HepG2 (cell line): ENCODE data around the gene SLCO4A1. TPM values are rescaled to one million over a fixed set of nuclear protein-coding genes. Genes with fewer than 3 reads are reported as not detected.

Experiments used
- ARID2 ChIP-seq: sonication (generic); formaldehyde crosslinking; IDR thresholded peaks from 2 replicates; pipeline ENCODE4 v1.8.1; 2022; ENCODE audit warnings: mild to moderate bottlenecking, missing genetic modification reagents, borderline replicate concordance
- BCL6 ChIP-seq: IDR thresholded peaks from 2 replicates; pipeline ENCODE4 v1.6.1; 2016; ENCODE audit warnings: missing genetic modification reagents, missing compliant biosample characterization
- KDM4B ChIP-seq: sonication (generic); formaldehyde crosslinking; IDR thresholded peaks from 2 replicates; pipeline ENCODE4 v1.4.0; 2020; ENCODE audit warnings: missing genetic modification reagents
- MXI1 ChIP-seq: IDR thresholded peaks from 3 replicates; pipeline ENCODE4 v1.6.1; 2012; ENCODE audit warnings: low read depth, low read length, inconsistent platforms, borderline replicate concordance
- NKX3-1 ChIP-seq: sonication (generic); formaldehyde crosslinking; IDR thresholded peaks from 2 replicates; pipeline ENCODE4 v1.5.0; 2020; ENCODE audit warnings: missing genetic modification reagents
- RBFOX2 ChIP-seq: fragments of 200-400 bp; formaldehyde crosslinking; IDR thresholded peaks from 2 replicates; pipeline ENCODE4 v1.6.1; 2017; ENCODE audit warnings: low read depth, mild to moderate bottlenecking, low read length
- RFX1 ChIP-seq: fragments of 450-650 bp; IDR thresholded peaks from 2 replicates; pipeline ENCODE4 v1.6.1; 2017
- WIZ ChIP-seq: sonication (generic); formaldehyde crosslinking; IDR thresholded peaks from 2 replicates; pipeline ENCODE4 v1.5.1; 2020; ENCODE audit warnings: mild to moderate bottlenecking, missing genetic modification reagents
- ZNF160 ChIP-seq: sonication (generic); formaldehyde crosslinking; IDR thresholded peaks from 2 replicates; pipeline ENCODE4 v1.8.0; 2022; ENCODE audit warnings: mild to moderate bottlenecking, inconsistent platforms, missing genetic modification reagents
- ZNF337 ChIP-seq: sonication (generic); formaldehyde crosslinking; IDR thresholded peaks from 2 replicates; pipeline ENCODE4 v1.5.1; 2020; ENCODE audit warnings: missing genetic modification reagents, low read depth, mild to moderate bottlenecking, borderline replicate concordance
- ZNF564 ChIP-seq: sonication (generic); formaldehyde crosslinking; IDR thresholded peaks from 2 replicates; pipeline ENCODE4 v1.8.1; 2023; ENCODE audit warnings: mild to moderate bottlenecking, missing genetic modification reagents
- ZNF570 ChIP-seq: sonication (generic); formaldehyde crosslinking; IDR thresholded peaks from 2 replicates; pipeline ENCODE4 v1.4.0; 2020; ENCODE audit warnings: mild to moderate bottlenecking, missing genetic modification reagents, borderline replicate concordance
- ZNF777 ChIP-seq: sonication (generic); formaldehyde crosslinking; IDR thresholded peaks from 2 replicates; pipeline ENCODE4 v1.4.0; 2020; ENCODE audit warnings: missing genetic modification reagents
- ZSCAN9 ChIP-seq: IDR thresholded peaks from 2 replicates; pipeline ENCODE4 v1.6.1; 2016; ENCODE audit warnings: borderline replicate concordance
- polyA plus RNA-seq, 8 experiments: library from polyadenylated mRNA; depleted of rRNA in 3 of 8; stranded (reverse) in 7 of 8; unstranded in 1 of 8; fragments of >200 nt; fragmentation: Illumina TruSeq in 4 of 8; extraction: Trizol in 4 of 8; gene quantifications; 2 replicates each; pipeline versions ENCODE4 v1.2.1 to v1.2.3, GENCODE V29; 2011 to 2016; ENCODE audit warnings: low read depth in 4 of 8, missing spikeins in 1 of 8, mixed read lengths in 1 of 8; ENCODE audit not compliant: insufficient read depth in 1 of 8
- total RNA-seq, 5 experiments: library from RNA; depleted of rRNA; stranded (reverse); fragments of >200 nt; fragmentation: Illumina TruSeq; extraction: Trizol; gene quantifications; 2 replicates each; pipeline ENCODE4 v1.2.3, GENCODE V29; 2016; ENCODE audit warnings: low read depth in 1 of 5
- TF ChIP-seq, protein P1 (sequence below): sonication (generic); formaldehyde crosslinking; IDR thresholded peaks from 2 replicates; pipeline ENCODE4 v1.4.0; 2020; ENCODE audit warnings: missing genetic modification reagents, borderline replicate concordance
- TF ChIP-seq, protein P2 (sequence below): sonication (generic); formaldehyde crosslinking; IDR thresholded peaks from 2 replicates; pipeline ENCODE4 v1.4.0; 2020; ENCODE audit warnings: missing genetic modification reagents, borderline replicate concordance
- TF ChIP-seq, protein P3 (sequence below): sonication (generic); formaldehyde crosslinking; conservative IDR thresholded peaks from 2 replicates; pipeline ENCODE4 v1.4.0; 2020; ENCODE audit warnings: mild to moderate bottlenecking, missing genetic modification reagents, moderate library complexity

SLCO4A1 gene
- total and polyA plus RNA-seq, 2 of the 13 experiments (the other 11 are each of a cell fraction or from before 2014, with no cell fraction given) = 55.5 to 112 TPM

GRCh38 chr20:62623488-62624324 is 18.6 kb upstream of the SLCO4A1 start (continued):
- TF ChIP-seq, protein P1, sequence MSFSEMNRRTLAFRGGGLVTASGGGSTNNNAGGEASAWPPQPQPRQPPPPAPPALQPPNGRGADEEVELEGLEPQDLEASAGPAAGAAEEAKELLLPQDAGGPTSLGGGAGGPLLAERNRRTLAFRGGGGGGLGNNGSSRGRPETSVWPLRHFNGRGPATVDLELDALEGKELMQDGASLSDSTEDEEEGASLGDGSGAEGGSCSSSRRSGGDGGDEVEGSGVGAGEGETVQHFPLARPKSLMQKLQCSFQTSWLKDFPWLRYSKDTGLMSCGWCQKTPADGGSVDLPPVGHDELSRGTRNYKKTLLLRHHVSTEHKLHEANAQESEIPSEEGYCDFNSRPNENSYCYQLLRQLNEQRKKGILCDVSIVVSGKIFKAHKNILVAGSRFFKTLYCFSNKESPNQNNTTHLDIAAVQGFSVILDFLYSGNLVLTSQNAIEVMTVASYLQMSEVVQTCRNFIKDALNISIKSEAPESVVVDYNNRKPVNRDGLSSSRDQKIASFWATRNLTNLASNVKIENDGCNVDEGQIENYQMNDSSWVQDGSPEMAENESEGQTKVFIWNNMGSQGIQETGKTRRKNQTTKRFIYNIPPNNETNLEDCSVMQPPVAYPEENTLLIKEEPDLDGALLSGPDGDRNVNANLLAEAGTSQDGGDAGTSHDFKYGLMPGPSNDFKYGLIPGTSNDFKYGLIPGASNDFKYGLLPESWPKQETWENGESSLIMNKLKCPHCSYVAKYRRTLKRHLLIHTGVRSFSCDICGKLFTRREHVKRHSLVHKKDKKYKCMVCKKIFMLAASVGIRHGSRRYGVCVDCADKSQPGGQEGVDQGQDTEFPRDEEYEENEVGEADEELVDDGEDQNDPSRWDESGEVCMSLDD (CRISPR knock-in tag) = no peak; the same call in 1 of the 2 replicates
- TF ChIP-seq ARID2 (CRISPR knock-in tag) (peak; percentile 90; the same call in 1 of the 2 replicates), NKX3-1 (CRISPR knock-in tag) (peak; percentile 59; the same call in 1 of the 2 replicates), WIZ (CRISPR knock-in tag) (no peak), ZNF564 (peak; percentile 88), ZNF570 (CRISPR knock-in tag) (no peak; the same call in 1 of the 2 replicates), ZNF777 (peak; percentile 67), RFX1 (no peak; the same call in 1 of the 2 replicates), RBFOX2 (peak; percentile 87), KDM4B (CRISPR knock-in tag) (peak; percentile 82; the same call in 1 of the 2 replicates), ZNF337 (CRISPR knock-in tag) (peak; percentile 88; the same call in 1 of the 2 replicates), ZSCAN9 (CRISPR knock-in tag) (no peak; the same call in none of the 2 replicates), BCL6 (CRISPR knock-in tag) (peak; percentile 63), ZNF160 (CRISPR knock-in tag) (no peak; the same call in 1 of the 2 replicates), MXI1 (peak; percentile 84; the same call in 2 of the 3 replicates)
- TF ChIP-seq, protein P2, sequence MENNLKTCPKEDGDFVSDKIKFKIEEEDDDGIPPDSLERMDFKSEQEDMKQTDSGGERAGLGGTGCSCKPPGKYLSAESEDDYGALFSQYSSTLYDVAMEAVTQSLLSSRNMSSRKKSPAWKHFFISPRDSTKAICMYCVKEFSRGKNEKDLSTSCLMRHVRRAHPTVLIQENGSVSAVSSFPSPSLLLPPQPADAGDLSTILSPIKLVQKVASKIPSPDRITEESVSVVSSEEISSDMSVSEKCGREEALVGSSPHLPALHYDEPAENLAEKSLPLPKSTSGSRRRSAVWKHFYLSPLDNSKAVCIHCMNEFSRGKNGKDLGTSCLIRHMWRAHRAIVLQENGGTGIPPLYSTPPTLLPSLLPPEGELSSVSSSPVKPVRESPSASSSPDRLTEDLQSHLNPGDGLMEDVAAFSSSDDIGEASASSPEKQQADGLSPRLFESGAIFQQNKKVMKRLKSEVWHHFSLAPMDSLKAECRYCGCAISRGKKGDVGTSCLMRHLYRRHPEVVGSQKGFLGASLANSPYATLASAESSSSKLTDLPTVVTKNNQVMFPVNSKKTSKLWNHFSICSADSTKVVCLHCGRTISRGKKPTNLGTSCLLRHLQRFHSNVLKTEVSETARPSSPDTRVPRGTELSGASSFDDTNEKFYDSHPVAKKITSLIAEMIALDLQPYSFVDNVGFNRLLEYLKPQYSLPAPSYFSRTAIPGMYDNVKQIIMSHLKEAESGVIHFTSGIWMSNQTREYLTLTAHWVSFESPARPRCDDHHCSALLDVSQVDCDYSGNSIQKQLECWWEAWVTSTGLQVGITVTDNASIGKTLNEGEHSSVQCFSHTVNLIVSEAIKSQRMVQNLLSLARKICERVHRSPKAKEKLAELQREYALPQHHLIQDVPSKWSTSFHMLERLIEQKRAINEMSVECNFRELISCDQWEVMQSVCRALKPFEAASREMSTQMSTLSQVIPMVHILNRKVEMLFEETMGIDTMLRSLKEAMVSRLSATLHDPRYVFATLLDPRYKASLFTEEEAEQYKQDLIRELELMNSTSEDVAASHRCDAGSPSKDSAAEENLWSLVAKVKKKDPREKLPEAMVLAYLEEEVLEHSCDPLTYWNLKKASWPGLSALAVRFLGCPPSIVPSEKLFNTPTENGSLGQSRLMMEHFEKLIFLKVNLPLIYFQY = peak; percentile 82
- TF ChIP-seq, protein P3, sequence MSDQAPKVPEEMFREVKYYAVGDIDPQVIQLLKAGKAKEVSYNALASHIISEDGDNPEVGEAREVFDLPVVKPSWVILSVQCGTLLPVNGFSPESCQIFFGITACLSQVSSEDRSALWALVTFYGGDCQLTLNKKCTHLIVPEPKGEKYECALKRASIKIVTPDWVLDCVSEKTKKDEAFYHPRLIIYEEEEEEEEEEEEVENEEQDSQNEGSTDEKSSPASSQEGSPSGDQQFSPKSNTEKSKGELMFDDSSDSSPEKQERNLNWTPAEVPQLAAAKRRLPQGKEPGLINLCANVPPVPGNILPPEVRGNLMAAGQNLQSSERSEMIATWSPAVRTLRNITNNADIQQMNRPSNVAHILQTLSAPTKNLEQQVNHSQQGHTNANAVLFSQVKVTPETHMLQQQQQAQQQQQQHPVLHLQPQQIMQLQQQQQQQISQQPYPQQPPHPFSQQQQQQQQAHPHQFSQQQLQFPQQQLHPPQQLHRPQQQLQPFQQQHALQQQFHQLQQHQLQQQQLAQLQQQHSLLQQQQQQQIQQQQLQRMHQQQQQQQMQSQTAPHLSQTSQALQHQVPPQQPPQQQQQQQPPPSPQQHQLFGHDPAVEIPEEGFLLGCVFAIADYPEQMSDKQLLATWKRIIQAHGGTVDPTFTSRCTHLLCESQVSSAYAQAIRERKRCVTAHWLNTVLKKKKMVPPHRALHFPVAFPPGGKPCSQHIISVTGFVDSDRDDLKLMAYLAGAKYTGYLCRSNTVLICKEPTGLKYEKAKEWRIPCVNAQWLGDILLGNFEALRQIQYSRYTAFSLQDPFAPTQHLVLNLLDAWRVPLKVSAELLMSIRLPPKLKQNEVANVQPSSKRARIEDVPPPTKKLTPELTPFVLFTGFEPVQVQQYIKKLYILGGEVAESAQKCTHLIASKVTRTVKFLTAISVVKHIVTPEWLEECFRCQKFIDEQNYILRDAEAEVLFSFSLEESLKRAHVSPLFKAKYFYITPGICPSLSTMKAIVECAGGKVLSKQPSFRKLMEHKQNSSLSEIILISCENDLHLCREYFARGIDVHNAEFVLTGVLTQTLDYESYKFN (CRISPR knock-in tag) = peak; percentile 93
